UCSD-AML1 (cell line): ENCODE measurements around the gene PDK1.
"Not testable (repeated sequence)": the region's sequence is repeated elsewhere in the genome, so short reads cannot be mapped to it uniquely, and the experiment has no call there.

ENCODE experiments used
- DNase-seq: peaks from one replicate; lab custom pipeline; 2025; ENCODE audit not compliant: unreplicated experiment; lab: John Stamatoyannopoulos, UW

Gene PDK1

GRCh38 chr2:172552547-172553291 lies 3.2 kb upstream of the PDK1 start:
- DNase-seq, result no peak

- no peak for DNase-seq
Measured at GRCh38 chr2:172554352-172555271, 1.3 kb upstream of the PDK1 start.

GRCh38 chr2:172555272-172555521 lies 693 bp upstream of the PDK1 start:
- no peak for DNase-seq

- peak; percentile 80 for DNase-seq
Measured at GRCh38 chr2:172556284-172557033, 569 bp downstream of the PDK1 start.

- DNase-seq, result no peak
Measured at GRCh38 chr2:172558372-172558771, 2.5 kb downstream of the PDK1 start.

GRCh38 chr2:172560721-172561120 lies 4.8 kb downstream of the PDK1 start:
- DNase-seq, result no peak

- no peak for DNase-seq
Measured at GRCh38 chr2:172561270-172561669, 5.4 kb downstream of the PDK1 start.

- DNase-seq, result no peak
Measured at GRCh38 chr2:172562298-172562697, 6.4 kb downstream of the PDK1 start.

- DNase-seq, result no peak
Measured at GRCh38 chr2:172564376-172564775, 8.5 kb downstream of the PDK1 start.

GRCh38 chr2:172571245-172571644 lies 15.4 kb downstream of the PDK1 start:
- no peak for DNase-seq

GRCh38 chr2:172572981-172573380 lies 17.1 kb downstream of the PDK1 start:
- no peak for DNase-seq

GRCh38 chr2:172574965-172575364 lies 19.1 kb downstream of the PDK1 start:
- no peak for DNase-seq

GRCh38 chr2:172578054-172578453 lies 22.2 kb downstream of the PDK1 start:
- no peak for DNase-seq

GRCh38 chr2:172578860-172579512 lies 23.1 kb downstream of the PDK1 start:
- no peak for DNase-seq

GRCh38 chr2:172580544-172580943 lies 24.7 kb downstream of the PDK1 start:
- DNase-seq, result no peak

- no peak for DNase-seq
Measured at GRCh38 chr2:172582656-172583055, 26.8 kb downstream of the PDK1 start.

- DNase-seq, result no peak
Measured at GRCh38 chr2:172586245-172586891, 30.5 kb downstream of the PDK1 start.

- DNase-seq, result not testable (repeated sequence)
Measured at GRCh38 chr2:172587231-172587630, 31.3 kb downstream of the PDK1 start.

GRCh38 chr2:172588931-172589330 lies 33.0 kb downstream of the PDK1 start:
- no peak for DNase-seq

- not testable (repeated sequence) for DNase-seq
Measured at GRCh38 chr2:172591386-172591785, 35.5 kb downstream of the PDK1 start.

- DNase-seq, result not testable (repeated sequence)
Measured at GRCh38 chr2:172592190-172592589, 36.3 kb downstream of the PDK1 start.
